Activated T-helper 17 cell treated with anti-CD3 and anti-CD28 coated beads, Interleukin-2, amount 50 U/mL, for 72 hours (primary cell): Measurements from ENCODE around the gene TMSB4X. TPM values are rescaled to one million over a fixed set of nuclear protein-coding genes. Genes with fewer than 3 reads are reported as not detected.
"Not testable (repeated sequence)": the region's sequence is repeated elsewhere in the genome, so short reads cannot be mapped to it uniquely, and the experiment has no call there.

Experiments
- ATAC-seq: fragments of 150-1000 bp; cut with Tn5 transposase; replicated peaks from 2 replicates; pipeline ENCODE4 v1.10.0; 2021; ENCODE audit warnings: mild to moderate bottlenecking, moderate library complexity
- H3K27ac Mint-ChIP-seq: one replicate; pipeline ENCODE4 v1.8.0; 2022; ENCODE audit warnings: mixed read lengths
- H3K27me3 Mint-ChIP-seq: one replicate; pipeline ENCODE4 v1.8.0; 2022; ENCODE audit warnings: mixed read lengths
- H3K36me3 Mint-ChIP-seq: one replicate; pipeline ENCODE4 v1.8.0; 2022; ENCODE audit warnings: low read depth, mild to moderate bottlenecking, mixed read lengths
- H3K4me1 Mint-ChIP-seq: one replicate; pipeline ENCODE4 v1.8.0; 2022; ENCODE audit warnings: mixed read lengths
- H3K4me3 Mint-ChIP-seq: one replicate; pipeline ENCODE4 v1.8.0; 2022; ENCODE audit warnings: mild to moderate bottlenecking, mixed read lengths
- H3K9me3 Mint-ChIP-seq: one replicate; pipeline ENCODE4 v1.8.0; 2022; ENCODE audit warnings: mixed read lengths
- total RNA-seq, 2 donors: library from RNA; stranded (reverse); gene quantifications; one replicate each; pipeline ENCODE4 v1.2.3, GENCODE V29; 2022

The TMSB4X gene
- total RNA-seq, 2 donors from 2014 or later = 6,631 to 7,873 TPM

DNA sequence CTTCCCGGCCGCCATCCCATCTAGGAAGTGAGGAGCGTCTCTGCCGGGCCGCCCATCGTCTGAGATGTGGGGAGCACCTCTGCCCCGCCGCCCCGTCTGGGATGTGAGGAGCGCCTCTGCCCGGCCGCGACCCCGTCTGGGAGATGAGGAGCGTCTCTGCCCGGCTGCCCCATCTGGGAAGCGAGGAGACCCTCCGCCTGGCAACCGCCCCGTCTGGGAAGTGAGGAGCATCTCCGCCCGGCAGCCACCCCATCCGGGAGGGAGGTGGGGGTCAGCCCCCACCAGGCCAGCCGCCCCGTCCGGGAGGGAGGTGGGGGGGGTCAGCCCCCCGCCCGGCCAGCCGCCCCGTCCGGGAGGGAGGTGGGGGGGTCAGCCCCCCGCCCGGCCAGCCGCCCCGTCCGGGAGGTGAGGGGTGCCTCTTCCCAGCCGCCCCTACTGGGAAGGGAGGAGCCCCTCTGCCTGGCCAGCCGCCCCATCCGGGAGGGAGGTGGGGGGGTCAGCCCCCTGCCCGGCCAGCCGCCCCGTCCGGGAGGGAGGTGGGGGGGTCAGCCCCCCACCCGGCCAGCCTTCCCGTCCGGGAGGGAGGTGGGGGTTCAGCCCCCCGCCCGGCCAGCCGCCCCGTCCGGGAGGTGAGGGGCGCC, 11.6 kb upstream of the TMSB4X start:
- peaks cover 37% of the 10 kb centered on the region for H3K4me1 Mint-ChIP-seq
- ATAC-seq, H3K9me3 Mint-ChIP-seq, H3K36me3 Mint-ChIP-seq, H3K4me3 Mint-ChIP-seq, H3K27me3 Mint-ChIP-seq, H3K27ac Mint-ChIP-seq: not testable (repeated sequence)

- H3K36me3 Mint-ChIP-seq = no peaks in the 10 kb centered on the region
- H3K4me1 Mint-ChIP-seq = peaks cover 31% of the 10 kb centered on the region
- no peak for ATAC-seq
- H3K4me3 Mint-ChIP-seq = peak overlapping the region; percentile 98
- H3K27ac Mint-ChIP-seq = no peak overlapping the region
- peaks cover 6% of the 10 kb centered on the region for H3K9me3 Mint-ChIP-seq
- no peaks in the 10 kb centered on the region for H3K27me3 Mint-ChIP-seq
Observed at GRCh38 chrX:12965131-12965940, 9.6 kb upstream of the TMSB4X start.

DNA sequence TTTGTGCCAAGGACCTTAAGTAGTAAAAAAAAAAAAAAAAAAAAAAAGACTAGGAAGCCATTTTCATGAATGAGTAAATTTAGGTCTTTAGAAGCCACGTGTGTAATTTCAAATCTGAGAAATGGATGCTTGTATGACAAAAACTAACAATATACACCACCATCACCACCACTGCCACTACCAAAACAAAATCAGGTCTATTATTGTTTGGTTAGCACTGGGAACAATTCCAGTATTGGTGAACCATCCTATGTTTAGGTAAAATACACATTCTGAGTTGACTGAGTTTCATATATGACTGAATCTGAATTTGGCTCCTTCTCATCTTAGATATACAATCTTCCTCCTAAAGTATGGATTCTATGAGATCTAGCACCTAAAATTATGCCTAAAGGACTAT, 8.8 kb upstream of the TMSB4X start:
- peak; percentile 9 for ATAC-seq
- H3K4me3 Mint-ChIP-seq = peak overlapping the region; percentile 98
- H3K27me3 Mint-ChIP-seq = no peaks in the 10 kb centered on the region
- H3K4me1 Mint-ChIP-seq = peaks cover 24% of the 10 kb centered on the region
- H3K36me3 Mint-ChIP-seq = peaks cover 6% of the 10 kb centered on the region
- H3K27ac Mint-ChIP-seq = peak overlapping the region; percentile 94
- H3K9me3 Mint-ChIP-seq = peaks cover 6% of the 10 kb centered on the region

- ATAC-seq = peak; percentile 67
- Mint-ChIP-seq H3K27me3 (no peaks in the 10 kb centered on the region), H3K36me3 (peaks cover 20% of the 10 kb centered on the region), H3K27ac (peak overlapping the region; percentile 94), H3K9me3 (no peaks in the 10 kb centered on the region), H3K4me3 (peak overlapping the region; percentile 98), H3K4me1 (peaks cover 11% of the 10 kb centered on the region)
Observed at GRCh38 chrX:12967711-12968465, 7.0 kb upstream of the TMSB4X start.

- Mint-ChIP-seq H3K9me3 (no peaks in the 10 kb centered on the region), H3K27ac (peak overlapping the region; percentile 96), H3K36me3 (peaks cover 48% of the 10 kb centered on the region), H3K4me1 (peaks cover 11% of the 10 kb centered on the region), H3K4me3 (peak overlapping the region; percentile 98), H3K27me3 (no peaks in the 10 kb centered on the region)
- peak; percentile 43 for ATAC-seq
Observed at GRCh38 chrX:12970691-12971202, 4.2 kb upstream of the TMSB4X start.

DNA sequence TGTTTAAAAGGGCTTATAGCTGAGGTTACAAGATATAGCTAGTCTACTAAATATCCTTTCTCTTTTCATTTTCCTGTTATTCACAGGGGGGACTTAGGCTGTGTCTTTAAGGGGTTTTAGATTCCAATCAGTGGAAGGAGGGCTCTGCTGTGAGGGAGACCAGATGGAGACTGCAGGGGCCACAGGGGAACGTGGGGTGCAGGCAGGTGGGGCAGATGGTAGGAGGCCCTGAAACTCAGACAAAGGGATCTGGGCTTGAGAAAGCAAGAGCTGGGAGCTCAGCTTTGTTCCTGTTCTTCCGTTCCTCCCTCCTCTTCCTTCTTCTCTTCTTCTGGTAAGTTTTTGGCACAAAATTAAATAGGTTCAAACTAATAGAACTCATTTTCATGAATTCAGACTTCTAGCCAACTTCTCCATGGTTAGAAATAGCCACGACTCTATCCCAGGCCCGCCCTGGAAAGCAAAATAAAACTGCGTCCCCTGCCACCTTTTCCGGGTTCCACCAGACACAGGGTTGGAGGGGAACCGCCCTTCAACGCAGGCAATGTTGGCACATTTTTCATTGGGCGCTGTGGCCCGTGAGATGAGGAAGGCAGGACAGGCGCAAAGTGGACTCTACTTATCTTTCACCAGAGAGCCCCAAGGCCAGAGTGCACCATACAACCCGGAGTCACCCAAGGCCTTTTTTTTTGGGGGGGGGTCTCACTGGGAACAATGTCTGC, 3.5 kb upstream of the TMSB4X start:
- Mint-ChIP-seq H3K4me1 (peaks cover 9% of the 10 kb centered on the region), H3K27me3 (no peaks in the 10 kb centered on the region), H3K27ac (peak overlapping the region; percentile 96), H3K9me3 (no peaks in the 10 kb centered on the region), H3K4me3 (peak overlapping the region; percentile 98), H3K36me3 (peaks cover 55% of the 10 kb centered on the region)
- ATAC-seq = peak; percentile 27

GRCh38 chrX:12972243-12972642, 2.7 kb upstream of the TMSB4X start:
- Mint-ChIP-seq H3K27ac (peak overlapping the region; percentile 96), H3K36me3 (peaks cover 63% of the 10 kb centered on the region), H3K4me3 (peak overlapping the region; percentile 98), H3K27me3 (no peaks in the 10 kb centered on the region), H3K4me1 (peaks cover 6% of the 10 kb centered on the region), H3K9me3 (no peaks in the 10 kb centered on the region)
- no peak for ATAC-seq

DNA sequence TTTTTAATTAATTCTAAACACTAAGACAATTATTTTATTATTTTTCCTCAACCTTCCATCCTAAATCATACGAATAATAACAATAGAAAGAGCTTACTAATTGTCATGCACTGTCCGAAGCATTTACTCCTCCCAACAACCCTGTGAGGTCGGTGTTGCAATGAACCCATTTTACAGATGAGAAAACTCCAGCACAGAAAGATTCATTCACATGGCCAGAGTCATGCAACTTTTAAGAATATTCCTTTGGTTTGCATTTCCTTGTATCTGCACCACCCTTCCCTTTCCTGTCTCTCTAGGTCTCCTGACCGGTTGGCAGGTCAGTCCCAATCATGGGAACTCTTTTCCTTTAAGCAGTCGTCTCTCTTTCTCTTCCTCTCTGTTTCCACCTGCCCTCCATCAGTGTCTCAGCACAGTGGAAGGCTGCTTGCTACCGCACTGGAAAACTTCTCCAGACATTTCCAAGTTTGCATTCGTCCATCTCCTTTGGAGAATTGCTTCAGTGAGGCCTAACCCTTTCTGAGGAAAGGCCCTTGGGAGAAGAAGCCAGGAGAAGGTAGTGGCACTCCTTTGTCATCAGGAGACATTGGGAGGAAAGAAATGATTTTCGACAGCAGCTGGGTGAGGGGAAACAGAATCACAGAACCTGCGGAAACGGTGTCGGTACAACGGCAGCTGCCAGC, 1.9 kb upstream of the TMSB4X start:
- ATAC-seq = no peak
- H3K4me1 Mint-ChIP-seq = peaks cover 4% of the 10 kb centered on the region
- H3K27ac Mint-ChIP-seq = peak overlapping the region; percentile 96
- peak overlapping the region; percentile 98 for H3K4me3 Mint-ChIP-seq
- no peaks in the 10 kb centered on the region for H3K27me3 Mint-ChIP-seq
- H3K9me3 Mint-ChIP-seq = no peaks in the 10 kb centered on the region
- peaks cover 71% of the 10 kb centered on the region for H3K36me3 Mint-ChIP-seq

DNA sequence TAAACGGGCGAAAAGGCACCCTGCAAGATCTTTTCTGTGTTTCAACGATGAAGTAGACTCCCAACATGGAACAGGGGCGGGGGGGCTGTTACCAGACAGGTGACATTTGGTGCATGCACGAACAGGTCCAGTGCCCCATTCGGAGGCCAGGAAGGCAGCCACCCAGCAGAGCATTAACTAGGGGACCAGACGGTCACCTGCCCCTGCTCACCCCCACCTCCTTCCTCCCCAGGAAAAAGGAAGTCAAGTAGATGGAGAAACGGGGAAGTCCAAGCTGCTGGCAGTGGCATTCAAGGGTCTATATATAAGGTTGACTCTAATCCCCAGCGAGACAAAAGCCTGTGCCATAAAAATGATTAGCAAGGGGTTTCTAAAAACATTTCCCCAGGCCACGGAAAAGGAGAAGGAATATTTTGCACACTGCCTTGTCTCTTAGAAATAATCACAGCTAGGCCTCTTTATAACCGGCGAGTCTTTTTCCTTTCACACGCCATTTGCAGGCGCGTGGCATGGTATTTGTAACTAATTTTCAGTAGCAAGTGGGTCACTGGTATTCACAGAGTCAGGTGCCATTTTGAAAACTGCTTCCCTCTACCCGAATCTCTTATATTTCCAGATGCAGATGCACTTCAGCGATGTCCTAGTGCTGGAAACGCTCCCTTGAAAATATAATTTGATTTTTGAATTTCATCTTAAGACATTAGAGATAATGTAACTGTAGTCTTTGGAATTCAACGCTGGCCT, 1.2 kb upstream of the TMSB4X start:
- Mint-ChIP-seq H3K27me3 (no peaks in the 10 kb centered on the region), H3K4me1 (peaks cover 6% of the 10 kb centered on the region), H3K36me3 (peaks cover 78% of the 10 kb centered on the region), H3K4me3 (peak overlapping the region; percentile 98), H3K27ac (peak overlapping the region; percentile 96), H3K9me3 (no peaks in the 10 kb centered on the region)
- no peak for ATAC-seq

GRCh38 chrX:12974305-12974795, 560 bp upstream of the TMSB4X start:
- peak overlapping the region; percentile 98 for H3K4me3 Mint-ChIP-seq
- peak; percentile 54 for ATAC-seq
- H3K27me3 Mint-ChIP-seq = no peaks in the 10 kb centered on the region
- peaks cover 78% of the 10 kb centered on the region for H3K36me3 Mint-ChIP-seq
- peak overlapping the region; percentile 96 for H3K27ac Mint-ChIP-seq
- no peaks in the 10 kb centered on the region for H3K9me3 Mint-ChIP-seq
- H3K4me1 Mint-ChIP-seq = peaks cover 6% of the 10 kb centered on the region

DNA sequence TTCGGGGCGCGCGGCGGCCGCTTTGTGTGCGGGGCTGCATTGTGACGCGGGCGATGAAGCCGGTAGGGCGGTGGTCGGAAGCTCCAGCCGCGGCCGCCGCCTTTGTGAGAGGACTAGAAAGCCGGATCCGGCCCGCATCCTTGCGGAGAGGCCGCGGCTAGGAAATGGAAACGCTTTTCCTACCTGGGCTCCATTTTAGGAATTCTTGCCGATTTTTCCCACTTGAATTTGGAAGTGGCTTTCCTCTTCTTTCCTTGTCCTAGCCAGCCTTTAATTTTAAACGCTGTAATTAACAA, 708 bp downstream of the TMSB4X start:
- H3K27ac Mint-ChIP-seq = peak overlapping the region; percentile 96
- no peak for ATAC-seq
- no peaks in the 10 kb centered on the region for H3K27me3 Mint-ChIP-seq
- no peaks in the 10 kb centered on the region for H3K9me3 Mint-ChIP-seq
- H3K36me3 Mint-ChIP-seq = peaks cover 77% of the 10 kb centered on the region
- H3K4me1 Mint-ChIP-seq = peaks cover 6% of the 10 kb centered on the region
- H3K4me3 Mint-ChIP-seq = peak overlapping the region; percentile 98

DNA sequence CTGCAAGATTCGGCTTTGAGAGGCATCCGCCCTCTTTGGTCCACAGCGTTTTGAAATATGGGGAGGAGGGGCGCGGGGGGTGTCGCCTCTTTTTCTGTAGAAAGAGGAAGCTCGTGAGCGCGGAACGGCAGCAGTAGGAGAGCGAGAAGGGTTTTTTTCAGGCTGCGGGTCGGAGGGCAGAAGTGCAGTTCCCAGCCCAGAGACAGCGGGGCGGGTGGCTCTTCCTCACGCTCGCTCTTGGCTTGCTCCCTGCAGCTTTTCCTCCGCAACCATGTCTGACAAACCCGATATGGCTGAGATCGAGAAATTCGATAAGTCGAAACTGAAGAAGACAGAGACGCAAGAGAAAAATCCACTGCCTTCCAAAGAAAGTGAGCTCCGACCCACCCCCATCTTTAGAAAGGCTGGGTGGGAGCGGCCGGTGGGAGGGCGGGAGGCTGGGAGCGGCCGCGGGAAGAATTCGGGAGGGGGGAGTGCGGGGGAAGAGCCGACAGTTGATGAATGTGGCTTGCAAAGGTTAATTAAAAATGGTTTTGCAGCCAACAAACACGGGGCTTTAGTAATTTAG, 1.2 kb downstream of the TMSB4X start:
- Mint-ChIP-seq H3K4me3 (peak overlapping the region; percentile 98), H3K27ac (peak overlapping the region; percentile 96), H3K36me3 (peaks cover 73% of the 10 kb centered on the region), H3K27me3 (no peaks in the 10 kb centered on the region), H3K9me3 (no peaks in the 10 kb centered on the region), H3K4me1 (peaks cover 6% of the 10 kb centered on the region)
- no peak for ATAC-seq
